Stomach (tissue), 9 donors: ENCODE measurements around the gene ZCCHC14. TPM values are rescaled to one million over a fixed set of nuclear protein-coding genes. Genes with fewer than 3 reads are reported as not detected.
"Not testable (repeated sequence)": the region's sequence is repeated elsewhere in the genome, so short reads cannot be mapped to it uniquely, and the experiment has no call there.

Source experiments
- DNase-seq, 2 donors: peaks; one replicate each; pipeline versions ENCODE4 v3.0.0 to v3.0.0-alpha.2; 2013 to 2019
- H3K27ac ChIP-seq, 5 donors: fragments of 200-600 bp in 4 of 5; sonication (generic) in 4 of 5; one replicate each; pipeline ENCODE4 v1.5.1; 2013 to 2019; ENCODE audit warnings: mild to moderate bottlenecking in 1 of 5, moderate library complexity in 1 of 5
- H3K27me3 ChIP-seq, 3 donors: fragments of 200-600 bp; sonication (generic); one replicate each; pipeline ENCODE4 v1.5.1; 2017 to 2019; ENCODE audit warnings: mixed run types in 1 of 3
- H3K36me3 ChIP-seq, 4 donors: fragments of 200-600 bp; sonication (generic); 1 replicate in 3 of 4; 2 replicates in 1 of 4; pipeline ENCODE4 v1.5.1; 2016 to 2019
- H3K4me1 ChIP-seq, 4 donors: fragments of 200-600 bp; sonication (generic); one replicate each; pipeline ENCODE4 v1.5.1; 2016 to 2019
- H3K4me3 ChIP-seq, 4 donors: fragments of 200-600 bp; sonication (generic) in 3 of 4; one replicate each; pipeline ENCODE4 v1.5.1; 2016 to 2019; ENCODE audit warnings: mild to moderate bottlenecking in 1 of 4
- H3K9me3 ChIP-seq, 4 donors: fragments of 200-600 bp; sonication (generic); one replicate each; pipeline ENCODE4 v1.5.1; 2016 to 2019
- CTCF ChIP-seq, 7 experiments: fragments of 450-650 bp in 4 of 7; fragments of 200-600 bp in 3 of 7; sonication (generic) in 3 of 7; IDR thresholded peaks; one replicate each; pipeline ENCODE4 v1.5.1; 2016 to 2019; ENCODE audit warnings: antibody characterized with exemption in 7 of 7, control low read depth in 2 of 7, mild to moderate bottlenecking in 1 of 7
- EP300 ChIP-seq: sonication (generic); formaldehyde crosslinking; IDR thresholded peaks from one replicate; pipeline ENCODE4 v1.6.1; 2017; ENCODE audit warnings: antibody characterized with exemption
- POLR2A ChIP-seq, 4 donors: fragments of 450-650 bp; IDR thresholded peaks; one replicate each; pipeline ENCODE4 v1.6.1; 2016; ENCODE audit warnings: antibody characterized with exemption in 4 of 4, control low read depth in 2 of 4, mild to moderate bottlenecking in 1 of 4, moderate library complexity in 1 of 4
- POLR2AphosphoS5 ChIP-seq, 3 donors: sonication (generic); formaldehyde crosslinking; IDR thresholded peaks; one replicate each; pipeline ENCODE4 v1.6.1; 2016; ENCODE audit warnings: antibody characterized with exemption in 3 of 3
- WGBS, 5 donors: extraction: QIAGEN DNeasy Blood & Tissue Kit in 3 of 5; methylation state at CpG; one replicate each; pipeline versions ENCODE4 v1.1.5 to v1.1.7; 2013 to 2018; 5-methylcytosine and 5-hydroxymethylcytosine counted together
- intact Hi-C: fragments of 100-400 bp; cut with DNase I; formaldehyde crosslinking; loops from one replicate; pipeline ENCODE4 v1.15.1; 2023; ENCODE audit warnings: low total_unique reads
- polyA plus RNA-seq, 3 donors: library from polyadenylated mRNA; stranded (reverse); fragments of 200-250 nt; gene quantifications; one replicate each; pipeline ENCODE4 v1.2.3, GENCODE V29; 2013
- total RNA-seq, 5 donors: library from RNA; depleted of rRNA; stranded (reverse); fragments of >200 nt; gene quantifications; one replicate each; pipeline versions ENCODE4 v1.1.0 to v1.2.3, GENCODE V29; 2014 to 2016
- donor health status: healthy with polysubstance abuse.
- donor health status: Bipolar disorder and iron deficiency.
- donor health status: healthy.

The ZCCHC14 gene
- total and polyA plus RNA-seq, 8 donors = 5.4 to 25.9 (median 16.7) TPM

GRCh38 chr16:87382023-87382785 is 110.6 kb downstream of the ZCCHC14 start:
- 16 to 26% (median 21%) methylated on average over 17 of the region's 17 CpGs for WGBS, 5 donors
- peak overlapping the region; percentile 84 to 96 (median 94) for H3K27ac ChIP-seq
- TF ChIP-seq POLR2AphosphoS5 (IDR thresholded peaks at IDR 0.05) = no peak
- H3K36me3 ChIP-seq = no peaks in the 10 kb centered on the region
- H3K9me3 ChIP-seq = no peaks in the 10 kb centered on the region
- H3K4me1 ChIP-seq = peaks cover 37 to 67% (median 56%) of the 10 kb centered on the region in 4 donors
- H3K4me3 ChIP-seq = peak overlapping the region; percentile 63 to 97 (median 77)
- no peaks in the 10 kb centered on the region for H3K27me3 ChIP-seq
- peak in 1 of 2 donors; percentile 40 for DNase-seq
- intact Hi-C loops = loop anchor here (5.0 kb wide), 1 partner anchor 60 kb away; no protein-coding TSS in a partner anchor

- WGBS, 5 donors = 42 to 57% (median 48%) methylated on average over 4 of the region's 4 CpGs
- TF ChIP-seq POLR2A (IDR thresholded peaks at IDR 0.05) (no peak), EP300 (no peak), POLR2AphosphoS5 (IDR thresholded peaks at IDR 0.05) (no peak), CTCF (IDR thresholded peaks at IDR 0.05) (no peak)
- H3K27me3 ChIP-seq = no peaks in the 10 kb centered on the region
- no peaks in the 10 kb centered on the region for H3K9me3 ChIP-seq
- no peaks in the 10 kb centered on the region for H3K36me3 ChIP-seq
- DNase-seq = no peak
- H3K27ac ChIP-seq = peak overlapping the region in 4 of 5 donors; percentile 18 to 94 (median 78)
- peaks cover 35 to 67% (median 52%) of the 10 kb centered on the region in 4 donors for H3K4me1 ChIP-seq
- H3K4me3 ChIP-seq = peak overlapping the region; percentile 63 to 97 (median 77)
- intact Hi-C loops = loop anchor here (5.0 kb wide), 1 partner anchor 59 kb away; no protein-coding TSS in a partner anchor
These were observed 111.9 kb downstream of the ZCCHC14 start for GRCh38 chr16:87380881-87381280.

- peak overlapping the region in 3 of 4 donors; percentile 63 to 97 (median 74) for H3K4me3 ChIP-seq
- intact Hi-C loops = loop anchor here (5.0 kb wide), 1 partner anchor 58 kb away; no protein-coding TSS in a partner anchor
- TF ChIP-seq EP300 (no peak), POLR2A (IDR thresholded peaks at IDR 0.05) (no peak), POLR2AphosphoS5 (IDR thresholded peaks at IDR 0.05) (no peak), CTCF (IDR thresholded peaks at IDR 0.05) (no peak)
- WGBS, 5 donors = 82 to 92% (median 88%) methylated on average over 10 of the region's 10 CpGs
- no peaks in the 10 kb centered on the region for H3K36me3 ChIP-seq
- no peak for DNase-seq
- H3K4me1 ChIP-seq = peaks cover 38 to 71% (median 55%) of the 10 kb centered on the region in 4 donors
- peak overlapping the region in 4 of 5 donors; percentile 18 to 94 (median 78) for H3K27ac ChIP-seq
- no peaks in the 10 kb centered on the region for H3K27me3 ChIP-seq
- H3K9me3 ChIP-seq = no peaks in the 10 kb centered on the region
These were observed 112.4 kb downstream of the ZCCHC14 start for GRCh38 chr16:87380403-87380802.

- H3K4me1 ChIP-seq = peaks cover 36 to 70% (median 53%) of the 10 kb centered on the region in 4 donors
- H3K36me3 ChIP-seq, DNase-seq, H3K27me3 ChIP-seq, intact Hi-C loops, H3K9me3 ChIP-seq, H3K4me3 ChIP-seq: not testable (repeated sequence)
- H3K27ac ChIP-seq = peak overlapping the region in 1 of 5 donors; percentile 94
- 82 to 86% (median 86%) methylated on average over 3 of the region's 3 CpGs for WGBS, 5 donors
These were observed 113.5 kb downstream of the ZCCHC14 start for GRCh38 chr16:87379312-87379752.

GRCh38 chr16:87376660-87377059 is 116.2 kb downstream of the ZCCHC14 start:
- H3K9me3 ChIP-seq = no peaks in the 10 kb centered on the region
- no peaks in the 10 kb centered on the region for H3K27me3 ChIP-seq
- H3K4me3 ChIP-seq = no peak overlapping the region
- TF ChIP-seq POLR2A (IDR thresholded peaks at IDR 0.05) (no peak), EP300 (no peak), POLR2AphosphoS5 (IDR thresholded peaks at IDR 0.05) (no peak), CTCF (IDR thresholded peaks at IDR 0.05) (no peak)
- no peak for DNase-seq
- WGBS, 5 donors = 81 to 92% (median 87%) methylated on average over 6 of the region's 6 CpGs
- intact Hi-C loops = no loop called here
- H3K27ac ChIP-seq = peak overlapping the region in 2 of 5 donors; percentile 23 to 67
- H3K36me3 ChIP-seq = peaks cover 0 to 4% (median 0%) of the 10 kb centered on the region in 4 donors
- H3K4me1 ChIP-seq = peaks cover 25 to 58% (median 42%) of the 10 kb centered on the region in 4 donors
